Natural killer cell (primary cell): ENCODE results near the gene MAPK11. TPM values are rescaled to one million over a fixed set of nuclear protein-coding genes. Genes with fewer than 3 reads are reported as not detected.

ENCODE experiments used
- ATAC-seq, 3 donors: fragments of 150-1000 bp in 2 of 3; fragments of 200-7000 bp in 1 of 3; cut with Tn5 transposase; 1 replicate in 1 of 3; 2 replicates in 2 of 3; pipeline ENCODE4 v1.10.0; 2021; ENCODE audit warnings: mild to moderate bottlenecking in 2 of 3, moderate library complexity in 2 of 3
- DNase-seq, 2 donors: peaks; one replicate each; pipeline versions ENCODE4 v3.0.0 to v3.0.0-alpha.2; 2013 to 2021; ENCODE audit warnings: mixed read lengths in 1 of 2
- H3K27ac ChIP-seq: one replicate; pipeline ENCODE4 v1.5.1; 2013; ENCODE audit warnings: mild to moderate bottlenecking, low read length
- H3K27me3 ChIP-seq: one replicate; pipeline ENCODE4 v1.6.1; 2013; ENCODE audit warnings: low read length; ENCODE audit not compliant: control insufficient read depth, insufficient read depth
- H3K36me3 ChIP-seq: one replicate; pipeline ENCODE4 v1.6.1; 2013; ENCODE audit warnings: low read length; ENCODE audit not compliant: control insufficient read depth, insufficient read depth
- H3K4me1 ChIP-seq: one replicate; pipeline ENCODE4 v1.6.1; 2013; ENCODE audit warnings: low read length; ENCODE audit not compliant: control insufficient read depth, insufficient read depth
- H3K4me3 ChIP-seq: one replicate; pipeline ENCODE4 v1.5.1; 2013; ENCODE audit warnings: low read length
- H3K9me3 ChIP-seq: one replicate; pipeline ENCODE4 v1.6.1; 2013; ENCODE audit warnings: low read length; ENCODE audit not compliant: control insufficient read depth, insufficient read depth
- H3K27ac Mint-ChIP-seq, 2 donors: one replicate each; pipeline ENCODE4 v1.8.0; 2022; ENCODE audit warnings: mild to moderate bottlenecking in 2 of 2, mixed read lengths in 2 of 2, moderate library complexity in 1 of 2
- H3K27me3 Mint-ChIP-seq, 2 donors: one replicate each; pipeline ENCODE4 v1.8.0; 2022; ENCODE audit warnings: low read depth in 2 of 2, mixed read lengths in 2 of 2
- H3K36me3 Mint-ChIP-seq: one replicate; pipeline ENCODE4 v1.8.0; 2022; ENCODE audit warnings: mixed read lengths
- H3K4me1 Mint-ChIP-seq, 2 donors: one replicate each; pipeline ENCODE4 v1.8.0; 2022; ENCODE audit warnings: mixed read lengths in 2 of 2
- H3K4me3 Mint-ChIP-seq: one replicate; pipeline ENCODE4 v1.8.0; 2022; ENCODE audit warnings: mild to moderate bottlenecking, moderate library complexity, mixed read lengths
- H3K9me3 Mint-ChIP-seq, 2 donors: one replicate each; pipeline ENCODE4 v1.8.0; 2022; ENCODE audit warnings: mixed read lengths in 2 of 2
- CTCF ChIP-seq: fragments of 200-600 bp; IDR thresholded peaks from one replicate; pipeline ENCODE4 v1.8.0; 2022; ENCODE audit warnings: antibody characterized with exemption
- WGBS: methylation state at CpG from one replicate; pipeline ENCODE4 v1.1.7; 2013; ENCODE audit warnings: missing lambda C conversion rate; ENCODE audit not compliant: insufficient coverage; 5-methylcytosine and 5-hydroxymethylcytosine counted together
- intact Hi-C: fragments of 100-400 bp; cut with micrococcal nuclease; formaldehyde crosslinking; loops from one replicate; pipeline ENCODE4 v1.14.2; 2022
- total RNA-seq, 4 donors: library from RNA; stranded (reverse); fragments of 120-200 nt in 1 of 4; gene quantifications; one replicate each; pipeline versions ENCODE4 v1.2.3 to v1.2.4, GENCODE V29; 2013 to 2022

MAPK11 gene
- total RNA-seq, 3 donors from 2014 or later (not counting 1 experiment from before 2014, with no cell fraction given), result 2.2 to 3.1 (median 2.2) TPM

- Histone ChIP-seq H3K4me1 (peaks cover 70% of the 10 kb centered on the region), H3K27me3 (peaks cover 15% of the 10 kb centered on the region), H3K9me3 (no peaks in the 10 kb centered on the region), H3K36me3 (no peaks in the 10 kb centered on the region), H3K27ac (peak overlapping the region; percentile 52), H3K4me3 (no peak overlapping the region)
- Mint-ChIP-seq H3K4me3 (no peak overlapping the region), H3K36me3 (no peaks in the 10 kb centered on the region), H3K4me1 (peaks cover 0 to 5% of the 10 kb centered on the region in 2 donors), H3K27ac (no peak overlapping the region), H3K27me3 (peaks cover 6 to 21% of the 10 kb centered on the region in 2 donors), H3K9me3 (no peaks in the 10 kb centered on the region)
- intact Hi-C loops, result no loop called here
- DNase-seq (no peak), ATAC-seq (no peak)
- TF ChIP-seq CTCF, result no peak
- 47% methylated on average over 7 of the region's 7 CpGs for WGBS
These were observed 33.3 kb upstream of the MAPK11 start for GRCh38 chr22:50303515-50303847.

- no peaks in the 10 kb centered on the region for H3K9me3 Mint-ChIP-seq
- no peak overlapping the region for H3K27ac ChIP-seq
- intact Hi-C loops, result no loop called here
These were observed 32.4 kb upstream of the MAPK11 start for GRCh38 chr22:50302564-50302963.

GRCh38 chr22:50302041-50302541, 31.9 kb upstream of the MAPK11 start:
- Mint-ChIP-seq H3K4me3 (no peak overlapping the region), H3K36me3 (no peaks in the 10 kb centered on the region), H3K27me3 (peaks cover 6 to 29% of the 10 kb centered on the region in 2 donors), H3K9me3 (no peaks in the 10 kb centered on the region), H3K4me1 (peaks cover 0 to 5% of the 10 kb centered on the region in 2 donors), H3K27ac (no peak overlapping the region)
- intact Hi-C loops, result no loop called here
- Histone ChIP-seq H3K4me3 (no peak overlapping the region), H3K27ac (no peak overlapping the region), H3K27me3 (peaks cover 15% of the 10 kb centered on the region), H3K36me3 (no peaks in the 10 kb centered on the region), H3K4me1 (peaks cover 62% of the 10 kb centered on the region), H3K9me3 (no peaks in the 10 kb centered on the region)
- DNase-seq (no peak), ATAC-seq (peak in 2 of 3 donors; percentile 16 to 27)
- WGBS, result 55% methylated on average over 9 of the region's 9 CpGs
- no peak for TF ChIP-seq CTCF

More at GRCh38 chr22:50302564-50302963, 32.4 kb upstream of the MAPK11 start:
- Mint-ChIP-seq H3K27ac (no peak overlapping the region), H3K4me1 (peaks cover 0 to 5% of the 10 kb centered on the region in 2 donors), H3K36me3 (no peaks in the 10 kb centered on the region), H3K4me3 (no peak overlapping the region), H3K27me3 (peaks cover 6 to 26% of the 10 kb centered on the region in 2 donors)
- DNase-seq (no peak), ATAC-seq (no peak)
- WGBS, result 67% methylated on average over 5 of the region's 5 CpGs
- Histone ChIP-seq H3K9me3 (no peaks in the 10 kb centered on the region), H3K4me3 (no peak overlapping the region), H3K4me1 (peaks cover 62% of the 10 kb centered on the region), H3K27me3 (peaks cover 15% of the 10 kb centered on the region), H3K36me3 (no peaks in the 10 kb centered on the region)
- TF ChIP-seq CTCF, result no peak

GRCh38 chr22:50301581-50301991, 31.4 kb upstream of the MAPK11 start:
- Histone ChIP-seq H3K4me1 (peaks cover 59% of the 10 kb centered on the region), H3K27me3 (peaks cover 12% of the 10 kb centered on the region), H3K27ac (no peak overlapping the region), H3K4me3 (no peak overlapping the region), H3K9me3 (no peaks in the 10 kb centered on the region), H3K36me3 (no peaks in the 10 kb centered on the region)
- intact Hi-C loops, result no loop called here
- Mint-ChIP-seq H3K36me3 (no peaks in the 10 kb centered on the region), H3K9me3 (no peaks in the 10 kb centered on the region), H3K27ac (no peak overlapping the region), H3K27me3 (peaks cover 6 to 29% of the 10 kb centered on the region in 2 donors), H3K4me3 (no peak overlapping the region), H3K4me1 (peaks cover 0 to 5% of the 10 kb centered on the region in 2 donors)
- DNase-seq (no peak), ATAC-seq (no peak)
- 66% methylated on average over 17 of the region's 17 CpGs for WGBS
- no peak for TF ChIP-seq CTCF
